Heart left ventricle (tissue), 13 donors: ENCODE results near the gene PTPRM.

Experiments used
- POLR2A ChIP-seq, 2 donors: fragments of 450-650 bp; IDR thresholded peaks; one replicate each; pipeline ENCODE4 v1.6.1; 2017; ENCODE audit warnings: antibody characterized with exemption in 2 of 2, mild to moderate bottlenecking in 2 of 2, moderate library complexity in 2 of 2
- TF ChIP-seq, protein P1 (sequence below), 12 donors: fragments of 200-600 bp; sonication (generic) in 4 of 12; IDR thresholded peaks; one replicate each; pipeline versions ENCODE4 v1.5.0 to v1.8.0; 2018 to 2022; ENCODE audit warnings: antibody characterized with exemption in 12 of 12, mild to moderate bottlenecking in 5 of 12
- donor health status: ischemic (EF 13 %, LVEDD 7.1; RV severe dilation, severe dysfunction).
- donor health status: DM: no; HTN: yes; CAD: no.
- donor health status: DM: no; HTN: no; CAD: no.
- donor health status: ischemic (EF 25% LVEDD 6.9; RV normal size, moderate dysfunction).
- donor health status: ischemic (EF 25% LVEDD 5.7; RV mildly dilated, moderate dysfunction).
- donor health status: ischemic (EF 35%, LVEDD 5.7; RV mildly dilated, moderate dysfunction).
- donor health status: nonischemic (EF 11% LVEDD 7.7; RV severe dilation, severe dysfunction).
- donor health status: DM: yes; HTN: yes; CAD: no.
- donor health status: PGD.
- donor health status: ischemic (EF 29% LVEDD 5.4; RV normal size, mild dysfunction).
- donor health status: nonischemic (EF 23%, LVEDD 6.1; RV moderate dilation, normal function).

DNA sequence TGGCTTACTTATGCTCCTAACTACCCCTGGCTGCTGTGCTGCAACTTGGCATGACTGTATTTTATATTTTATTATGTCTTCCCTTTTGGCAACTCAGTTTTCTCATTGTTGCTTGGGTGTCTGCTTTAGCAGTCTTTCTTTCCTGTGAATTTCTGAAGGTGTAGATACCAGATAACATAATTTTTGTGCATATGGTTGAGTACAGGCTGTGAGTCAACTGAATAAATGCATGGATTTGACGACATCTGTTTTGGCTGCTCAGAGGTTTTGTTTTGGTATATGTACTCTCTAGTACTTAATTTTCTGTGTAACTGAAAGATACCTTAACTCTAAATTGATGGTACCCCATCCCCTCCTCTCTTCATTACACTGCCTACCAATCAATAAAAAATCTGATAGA is 303.1 kb downstream of the PTPRM start:
- TF ChIP-seq, protein P1, sequence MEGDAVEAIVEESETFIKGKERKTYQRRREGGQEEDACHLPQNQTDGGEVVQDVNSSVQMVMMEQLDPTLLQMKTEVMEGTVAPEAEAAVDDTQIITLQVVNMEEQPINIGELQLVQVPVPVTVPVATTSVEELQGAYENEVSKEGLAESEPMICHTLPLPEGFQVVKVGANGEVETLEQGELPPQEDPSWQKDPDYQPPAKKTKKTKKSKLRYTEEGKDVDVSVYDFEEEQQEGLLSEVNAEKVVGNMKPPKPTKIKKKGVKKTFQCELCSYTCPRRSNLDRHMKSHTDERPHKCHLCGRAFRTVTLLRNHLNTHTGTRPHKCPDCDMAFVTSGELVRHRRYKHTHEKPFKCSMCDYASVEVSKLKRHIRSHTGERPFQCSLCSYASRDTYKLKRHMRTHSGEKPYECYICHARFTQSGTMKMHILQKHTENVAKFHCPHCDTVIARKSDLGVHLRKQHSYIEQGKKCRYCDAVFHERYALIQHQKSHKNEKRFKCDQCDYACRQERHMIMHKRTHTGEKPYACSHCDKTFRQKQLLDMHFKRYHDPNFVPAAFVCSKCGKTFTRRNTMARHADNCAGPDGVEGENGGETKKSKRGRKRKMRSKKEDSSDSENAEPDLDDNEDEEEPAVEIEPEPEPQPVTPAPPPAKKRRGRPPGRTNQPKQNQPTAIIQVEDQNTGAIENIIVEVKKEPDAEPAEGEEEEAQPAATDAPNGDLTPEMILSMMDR (IDR thresholded peaks at IDR 0.05) = no peak
- no peak for TF ChIP-seq POLR2A (IDR thresholded peaks at IDR 0.05)
